ENCODE results near the gene STAC3.

DNA sequence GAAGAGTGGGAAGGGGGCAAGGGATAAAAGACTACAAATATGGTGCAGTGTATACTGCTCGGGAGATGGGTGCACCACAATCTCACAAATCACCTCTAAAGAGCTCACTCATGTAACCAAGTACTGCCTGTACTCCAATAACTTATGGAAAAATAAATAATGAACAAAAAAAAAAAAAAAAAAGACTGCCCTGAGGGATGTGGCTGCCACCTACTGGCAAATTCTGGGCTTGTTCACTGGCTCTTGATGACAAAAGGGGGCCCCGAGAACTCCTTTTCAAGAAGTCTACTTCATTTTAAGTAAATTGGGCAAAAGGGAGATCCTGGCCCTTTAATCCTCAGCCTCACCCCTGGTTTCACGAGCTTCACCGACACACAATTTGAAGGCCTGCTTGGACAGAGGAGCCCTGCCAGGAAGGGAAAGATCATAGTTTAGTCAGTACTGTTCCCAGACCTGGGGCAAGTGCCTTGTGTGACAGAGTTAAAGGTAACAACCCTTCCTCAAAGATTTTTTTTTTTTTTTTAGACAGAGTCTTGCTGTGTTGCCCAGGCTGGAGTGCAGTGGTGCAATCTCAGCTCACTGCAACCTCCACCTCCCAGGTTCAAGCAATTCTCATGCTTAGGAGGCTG, 26.1 kb upstream of the STAC3 start:
- TF ChIP-seq, protein P1, sequence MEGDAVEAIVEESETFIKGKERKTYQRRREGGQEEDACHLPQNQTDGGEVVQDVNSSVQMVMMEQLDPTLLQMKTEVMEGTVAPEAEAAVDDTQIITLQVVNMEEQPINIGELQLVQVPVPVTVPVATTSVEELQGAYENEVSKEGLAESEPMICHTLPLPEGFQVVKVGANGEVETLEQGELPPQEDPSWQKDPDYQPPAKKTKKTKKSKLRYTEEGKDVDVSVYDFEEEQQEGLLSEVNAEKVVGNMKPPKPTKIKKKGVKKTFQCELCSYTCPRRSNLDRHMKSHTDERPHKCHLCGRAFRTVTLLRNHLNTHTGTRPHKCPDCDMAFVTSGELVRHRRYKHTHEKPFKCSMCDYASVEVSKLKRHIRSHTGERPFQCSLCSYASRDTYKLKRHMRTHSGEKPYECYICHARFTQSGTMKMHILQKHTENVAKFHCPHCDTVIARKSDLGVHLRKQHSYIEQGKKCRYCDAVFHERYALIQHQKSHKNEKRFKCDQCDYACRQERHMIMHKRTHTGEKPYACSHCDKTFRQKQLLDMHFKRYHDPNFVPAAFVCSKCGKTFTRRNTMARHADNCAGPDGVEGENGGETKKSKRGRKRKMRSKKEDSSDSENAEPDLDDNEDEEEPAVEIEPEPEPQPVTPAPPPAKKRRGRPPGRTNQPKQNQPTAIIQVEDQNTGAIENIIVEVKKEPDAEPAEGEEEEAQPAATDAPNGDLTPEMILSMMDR (IDR thresholded peaks at IDR 0.05) = peak in 3 of 6 experiments; percentile 15 to 20 (median 17)
- TF ChIP-seq POLR2A (IDR thresholded peaks at IDR 0.05) = no peak
